ENCODE results near the gene ZNF579. TPM values are rescaled to one million over a fixed set of nuclear protein-coding genes. Genes with fewer than 3 reads are reported as not detected.

The ZNF579 gene
- total and polyA plus RNA-seq, 2 of the 8 experiments (the other 6 are each of a cell fraction or from before 2014, with no cell fraction given) = 10.0 to 18.9 TPM

DNA sequence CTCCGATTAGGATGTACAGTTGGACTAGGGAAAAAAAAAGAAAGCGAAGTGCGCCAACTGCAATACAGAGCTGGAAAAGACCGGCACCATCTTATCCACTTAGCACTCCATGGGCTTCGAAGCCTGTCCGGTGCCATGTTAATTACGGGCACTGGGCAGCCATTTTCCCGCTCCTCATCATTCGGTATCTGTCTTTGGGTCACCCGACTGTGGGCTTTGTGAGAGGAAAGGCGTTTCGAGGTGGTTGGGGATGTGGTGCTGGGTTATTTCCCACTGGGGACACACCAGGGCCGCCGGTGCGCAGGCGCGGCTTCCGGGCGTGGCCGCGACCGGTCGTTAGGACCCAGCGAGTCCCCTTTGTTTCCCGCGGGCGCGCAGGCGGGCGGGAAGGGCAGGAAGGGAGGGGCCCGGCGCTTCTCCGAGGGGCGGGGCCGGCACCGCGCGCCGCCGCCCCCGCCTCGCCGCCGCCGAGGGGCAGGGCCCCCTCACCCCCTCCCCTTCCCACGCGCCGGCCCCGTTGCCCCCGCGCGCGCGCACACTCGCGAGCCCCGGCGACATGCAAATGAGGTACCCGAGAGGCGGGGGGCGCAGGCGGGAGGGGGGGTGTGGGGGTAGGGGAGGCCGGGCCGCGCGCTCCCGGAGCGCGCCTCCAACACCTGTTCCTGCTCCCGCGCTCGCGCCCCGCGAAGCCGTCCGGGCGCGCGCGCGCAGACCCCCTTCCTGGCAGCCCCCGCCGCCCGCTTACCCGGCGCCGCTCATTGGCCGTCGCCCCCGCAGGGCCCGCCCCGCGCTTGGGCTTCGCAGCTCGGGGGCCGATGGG is 19.4 kb upstream of the ZNF579 start, which contains the start of gene ZNF524 (continued):
- TF ChIP-seq SIN3A (conservative IDR thresholded peaks at IDR 0.05 in 1 of 2, IDR thresholded peaks at IDR 0.05 in 1 of 2; ENCODE audit: low read depth in 1 of 2, low read length in 2 of 2) (no peak), BACH1 (IDR thresholded peaks at IDR 0.05; ENCODE audit: low read length) (peak; percentile 76), CHD2 (IDR thresholded peaks at IDR 0.05; ENCODE audit: low read length) (0 out of 2 replicates have a peak, but pooled peaks have one; percentile 37), EP300 (IDR thresholded peaks at IDR 0.05; ENCODE audit: borderline replicate concordance in 1 of 2, low read depth in 2 of 2, low read length in 2 of 2) (no peak), KDM1A (IDR thresholded peaks at IDR 0.05; ENCODE audit: borderline replicate concordance, low read length) (no peak), EGR1 (IDR thresholded peaks at IDR 0.05; ENCODE audit: borderline replicate concordance, low read depth, low read length) (peak; percentile 83), HDAC6 (IDR thresholded peaks at IDR 0.05; ENCODE audit: low read depth, low read length) (no peak), POLR2A (IDR thresholded peaks at IDR 0.05; ENCODE audit: control extremely low read depth in 1 of 2, low read depth in 2 of 2, low read length in 2 of 2) (no peak; a peak in 1 of 3 replicates), TEAD4 (IDR thresholded peaks at IDR 0.05; ENCODE audit: low read depth, low read length) (no peak), TAF7 (optimal IDR thresholded peaks at IDR 0.05; ENCODE audit: borderline replicate concordance, low read depth, low read length) (peak; percentile 58), CTBP2 (IDR thresholded peaks at IDR 0.05; ENCODE audit: borderline replicate concordance, insufficient read depth, insufficient read length, low read length) (no peak), MAFK (IDR thresholded peaks at IDR 0.05; ENCODE audit: low read depth, low read length) (no peak), BCL11A (IDR thresholded peaks at IDR 0.05; ENCODE audit: low read depth in 2 of 2, low read length in 2 of 2) (no peak), BRCA1 (IDR thresholded peaks at IDR 0.05; ENCODE audit: low read depth, low read length) (no peak), GABPA (IDR thresholded peaks at IDR 0.05; ENCODE audit: borderline replicate concordance, insufficient read depth, low read length) (no peak), ZNF274 (IDR thresholded peaks at IDR 0.05; ENCODE audit: borderline replicate concordance, extremely low read depth, low read length) (no peak), SIRT6 (IDR thresholded peaks at IDR 0.05; ENCODE audit: low read length) (no peak), NANOG (IDR thresholded peaks at IDR 0.05; ENCODE audit: insufficient read depth, low read depth, low read length, poor library complexity, severe bottlenecking) (no peak), CHD1 (IDR thresholded peaks at IDR 0.05; ENCODE audit: low read depth, low read length) (no peak)
- TF ChIP-seq, protein P1, sequence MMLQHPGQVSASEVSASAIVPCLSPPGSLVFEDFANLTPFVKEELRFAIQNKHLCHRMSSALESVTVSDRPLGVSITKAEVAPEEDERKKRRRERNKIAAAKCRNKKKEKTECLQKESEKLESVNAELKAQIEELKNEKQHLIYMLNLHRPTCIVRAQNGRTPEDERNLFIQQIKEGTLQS (IDR thresholded peaks at IDR 0.05; ENCODE audit: insufficient read depth, low read depth, low read length) = no peak
- TF ChIP-seq, protein P2, sequence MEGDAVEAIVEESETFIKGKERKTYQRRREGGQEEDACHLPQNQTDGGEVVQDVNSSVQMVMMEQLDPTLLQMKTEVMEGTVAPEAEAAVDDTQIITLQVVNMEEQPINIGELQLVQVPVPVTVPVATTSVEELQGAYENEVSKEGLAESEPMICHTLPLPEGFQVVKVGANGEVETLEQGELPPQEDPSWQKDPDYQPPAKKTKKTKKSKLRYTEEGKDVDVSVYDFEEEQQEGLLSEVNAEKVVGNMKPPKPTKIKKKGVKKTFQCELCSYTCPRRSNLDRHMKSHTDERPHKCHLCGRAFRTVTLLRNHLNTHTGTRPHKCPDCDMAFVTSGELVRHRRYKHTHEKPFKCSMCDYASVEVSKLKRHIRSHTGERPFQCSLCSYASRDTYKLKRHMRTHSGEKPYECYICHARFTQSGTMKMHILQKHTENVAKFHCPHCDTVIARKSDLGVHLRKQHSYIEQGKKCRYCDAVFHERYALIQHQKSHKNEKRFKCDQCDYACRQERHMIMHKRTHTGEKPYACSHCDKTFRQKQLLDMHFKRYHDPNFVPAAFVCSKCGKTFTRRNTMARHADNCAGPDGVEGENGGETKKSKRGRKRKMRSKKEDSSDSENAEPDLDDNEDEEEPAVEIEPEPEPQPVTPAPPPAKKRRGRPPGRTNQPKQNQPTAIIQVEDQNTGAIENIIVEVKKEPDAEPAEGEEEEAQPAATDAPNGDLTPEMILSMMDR (IDR thresholded peaks at IDR 0.05; ENCODE audit: control extremely low read depth in 1 of 3, insufficient read depth in 1 of 3, low read depth in 1 of 3, low read length in 3 of 3) = no peak

All from H1 (cell line).